HepG2 (cell line): Measurements from ENCODE around the gene TLN1. TPM values are rescaled to one million over a fixed set of nuclear protein-coding genes. Genes with fewer than 3 reads are reported as not detected.

Experiments
- ATAC-seq: fragments of 200-7000 bp; cut with Tn5 transposase; 3 replicates; pipeline ENCODE4 v1.9.1; 2020; ENCODE audit warnings: mild to moderate bottlenecking, moderate library complexity
- BruUV-seq: library from RNA; stranded (reverse); fragments of 400-500 nt; replicated peaks from 2 replicates; lab custom pipeline; 2021; lab: Mats Ljungman, UMichigan
- CTCF ChIA-PET: fragments of 300-600 bp; formaldehyde crosslinking; extraction: SDS; loops from one replicate; lab custom pipeline; 2021; ENCODE audit warnings: low total read pairs, inconsistent platforms, low intra/inter-chr PET ratio; lab: Yijun Ruan, JAX
- POLR2A ChIA-PET: fragments of 350-600 bp; sonication (Branson Sonifier 250); formaldehyde crosslinking; loops from one replicate; lab custom pipeline; 2020; ENCODE audit warnings: antibody characterized with exemption, inconsistent platforms; lab: Yijun Ruan, JAX
- DNase-seq: peaks from one replicate; pipeline ENCODE4 v3.0.0-alpha.2; 2015; ENCODE audit warnings: low spot score
- FAIRE-seq: peaks from 3 replicates; lab custom pipeline; 2011; peaks lifted over from hg19 to GRCh38; lab: Jason Lieb, UNC
- H2AFZ ChIP-seq: one replicate; pipeline ENCODE4 v1.6.1; 2011; ENCODE audit warnings: low read length, inconsistent platforms
- H3K27ac ChIP-seq: fragments of 300-600 bp; 3 replicates; pipeline ENCODE4 v1.8.0; 2011; ENCODE audit warnings: mixed run types, mild to moderate bottlenecking, mixed read lengths, low read length, inconsistent platforms; ENCODE audit not compliant: insufficient read depth; ENCODE audit errors: extremely low read length
- H3K27me3 ChIP-seq, 2 experiments: fragments of 200-600 bp in 1 of 2; 2 replicates in 1 of 2; 3 replicates in 1 of 2; pipeline versions ENCODE4 v1.6.0 to v1.8.0; 2011; ENCODE audit warnings: low read length in 2 of 2, mild to moderate bottlenecking in 2 of 2, moderate library complexity in 2 of 2, inconsistent platforms in 1 of 2; ENCODE audit not compliant: insufficient read depth in 2 of 2, control insufficient read depth in 1 of 2
- H3K36me3 ChIP-seq, 2 experiments: fragments of 200-600 bp in 1 of 2; replicated peaks in 1 of 2; 2 replicates in 1 of 2; 3 replicates in 1 of 2; pipeline versions ENCODE4 v1.5.1 to v1.8.0; 2011; ENCODE audit warnings: low read length in 2 of 2, inconsistent platforms in 1 of 2; ENCODE audit not compliant: insufficient read depth in 2 of 2, control insufficient read depth in 1 of 2
- H3K4me1 ChIP-seq: 2 replicates; pipeline ENCODE4 v1.5.1; 2012; ENCODE audit warnings: low read length, inconsistent platforms; ENCODE audit not compliant: insufficient read depth
- H3K4me2 ChIP-seq: 2 replicates; pipeline ENCODE4 v1.6.0; 2011; ENCODE audit warnings: low read depth, low read length, inconsistent platforms
- H3K4me3 ChIP-seq, 3 experiments: fragments of 200-600 bp in 1 of 3; sonication (generic), shearing (Covaris generic) in 1 of 3; replicated peaks in 1 of 3; 2 replicates each; pipeline ENCODE4 v1.5.1; 2011 to 2016; ENCODE audit warnings: low read length in 3 of 3, inconsistent platforms in 2 of 3, low read depth in 2 of 3, mild to moderate bottlenecking in 2 of 3, control low read depth in 1 of 3, mixed read lengths in 1 of 3; ENCODE audit not compliant: insufficient read depth in 1 of 3
- H3K79me2 ChIP-seq: one replicate; pipeline ENCODE4 v1.6.1; 2011; ENCODE audit warnings: low read length, inconsistent platforms; ENCODE audit not compliant: insufficient read depth
- H3K9ac ChIP-seq: 2 replicates; pipeline ENCODE4 v1.6.0; 2011; ENCODE audit warnings: mild to moderate bottlenecking, low read depth, low read length, inconsistent platforms; ENCODE audit not compliant: insufficient read depth
- H3K9me3 ChIP-seq: 2 replicates; pipeline ENCODE4 v1.5.1; 2012; ENCODE audit warnings: mild to moderate bottlenecking, low read length
- H4K20me1 ChIP-seq: 2 replicates; pipeline ENCODE4 v1.6.0; 2011; ENCODE audit warnings: inconsistent platforms, mild to moderate bottlenecking, low read length, moderate library complexity; ENCODE audit not compliant: insufficient read depth
- ATM ChIP-seq: fragments of 450-650 bp; IDR thresholded peaks from 2 replicates; pipeline ENCODE4 v1.7.1; 2017; ENCODE audit warnings: mild to moderate bottlenecking, borderline replicate concordance
- HOXA3 ChIP-seq: sonication (generic); formaldehyde crosslinking; IDR thresholded peaks from 2 replicates; pipeline ENCODE4 v1.5.0; 2020; ENCODE audit warnings: missing genetic modification reagents
- ZNF232 ChIP-seq: sonication (generic); formaldehyde crosslinking; IDR thresholded peaks from 2 replicates; pipeline ENCODE4 v1.4.0; 2020; ENCODE audit warnings: missing genetic modification reagents, borderline replicate concordance
- ZNF646 ChIP-seq: sonication (generic); formaldehyde crosslinking; IDR thresholded peaks from 2 replicates; pipeline ENCODE4 v1.9.0; 2021; ENCODE audit warnings: mild to moderate bottlenecking, missing genetic modification reagents
- WGBS: methylation state at CpG from one replicate; pipeline ENCODE4 v1.1.6; 2017; ENCODE audit warnings: low lambda C conversion rate; 5-methylcytosine and 5-hydroxymethylcytosine counted together
- in situ Hi-C: cut with HindIII; loops from 2 replicates; pipeline ENCODE4 v1.10.0; 2017; ENCODE audit warnings: low pct_unique_long_range_greater_than_20kb; ENCODE audit not compliant: extremely low pct_ligation_motif_present
- intact Hi-C: fragments of 100-400 bp; cut with micrococcal nuclease; formaldehyde crosslinking; loops from one replicate; pipeline ENCODE4 v1.10.0; 2022; ENCODE audit not compliant: unreplicated experiment
- polyA plus RNA-seq, 8 experiments: library from polyadenylated mRNA; depleted of rRNA in 3 of 8; stranded (reverse) in 7 of 8; unstranded in 1 of 8; fragments of >200 nt; fragmentation: Illumina TruSeq in 4 of 8; extraction: Trizol in 4 of 8; gene quantifications; 2 replicates each; pipeline versions ENCODE4 v1.2.1 to v1.2.3, GENCODE V29; 2011 to 2016; ENCODE audit warnings: low read depth in 4 of 8, missing spikeins in 1 of 8, mixed read lengths in 1 of 8; ENCODE audit not compliant: insufficient read depth in 1 of 8
- total RNA-seq, 5 experiments: library from RNA; depleted of rRNA; stranded (reverse); fragments of >200 nt; fragmentation: Illumina TruSeq; extraction: Trizol; gene quantifications; 2 replicates each; pipeline ENCODE4 v1.2.3, GENCODE V29; 2016; ENCODE audit warnings: low read depth in 1 of 5

The TLN1 gene
- total and polyA plus RNA-seq, 2 of the 13 experiments (the other 11 are each of a cell fraction or from before 2014, with no cell fraction given), result 35.2 to 51.8 TPM

DNA sequence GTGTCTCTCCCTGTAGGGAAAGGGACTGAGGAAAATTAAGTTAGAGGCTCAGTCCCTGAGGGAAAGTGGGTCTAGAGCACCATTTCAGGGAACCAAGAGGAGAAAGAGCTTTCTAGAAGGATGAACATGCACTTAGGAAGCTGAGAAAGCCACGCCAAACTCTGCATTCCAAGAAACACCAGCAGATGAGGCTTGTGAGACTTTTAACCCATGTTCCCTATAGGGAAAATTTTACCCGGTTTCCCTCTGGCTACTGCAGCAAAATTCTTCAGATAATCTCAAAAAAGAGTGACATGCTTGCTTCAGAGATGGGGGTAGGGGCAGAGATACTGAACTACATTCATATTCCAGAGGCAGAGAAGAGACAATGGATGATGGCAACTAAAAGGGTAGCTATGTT, 8.6 kb downstream of the TLN1 start:
- no peak for ATAC-seq
- intact Hi-C loops (no loop called here), in situ Hi-C loops (no loop called here)
- Histone ChIP-seq H3K79me2 (peaks cover 20% of the 10 kb centered on the region), H3K27me3 (no peaks in the 10 kb centered on the region), H3K27ac (no peak overlapping the region), H3K4me1 (peaks cover 23% of the 10 kb centered on the region), H3K36me3 (peaks cover 41 to 77% of the 10 kb centered on the region in 2 experiments), H3K4me3 (no peak overlapping the region), H3K9ac (no peak overlapping the region), H3K4me2 (no peak overlapping the region), H4K20me1 (peaks cover 5% of the 10 kb centered on the region; the same call in 1 of the 2 replicates), H2AFZ (no peak overlapping the region), H3K9me3 (no peaks in the 10 kb centered on the region)
- WGBS, result 89% methylated on average over 2 of the region's 2 CpGs
- POLR2A ChIA-PET, result no interaction called here
- BruUV-seq, result no TSS peak
- TF ChIP-seq ZNF232 (no peak), HOXA3 (no peak), ATM (no peak), ZNF646 (CRISPR knock-in tag) (no peak)
- no peak for FAIRE-seq
- DNase-seq, result no peak
- CTCF ChIA-PET, result no interaction called here
